Gastrocnemius medialis (tissue), 4 donors: ENCODE results near the gene RIC8B. TPM values are rescaled to one million over a fixed set of nuclear protein-coding genes. Genes with fewer than 3 reads are reported as not detected.

Source experiments
- ATAC-seq, 2 donors: fragments of 150-250 bp; one replicate each; pipeline ENCODE4 v1.9.1; 2016
- DNase-seq, 2 donors: peaks; one replicate each; pipeline ENCODE4 v3.0.0-alpha.2; 2019
- H3K27ac ChIP-seq, 4 donors: fragments of 200-600 bp; sonication (generic); 1 replicate in 1 of 4; 2 replicates in 3 of 4; pipeline ENCODE4 v1.5.1; 2016 to 2018; ENCODE audit warnings: mild to moderate bottlenecking in 2 of 4, moderate library complexity in 1 of 4
- H3K27me3 ChIP-seq, 3 donors: fragments of 200-600 bp; sonication (generic) in 2 of 3; 1 replicate in 1 of 3; 2 replicates in 2 of 3; pipeline versions ENCODE4 v1.5.1 to v1.6.0; 2016 to 2019; ENCODE audit warnings: mild to moderate bottlenecking in 1 of 3, moderate library complexity in 1 of 3
- H3K36me3 ChIP-seq, 2 donors: fragments of 200-600 bp; sonication (generic) in 1 of 2; one replicate each; pipeline ENCODE4 v1.5.1; 2017 to 2018
- H3K4me1 ChIP-seq, 2 donors: fragments of 200-600 bp; sonication (generic) in 1 of 2; one replicate each; pipeline ENCODE4 v1.5.1; 2016 to 2017; ENCODE audit warnings: mild to moderate bottlenecking in 2 of 2
- H3K4me3 ChIP-seq, 4 donors: fragments of 200-600 bp; sonication (generic) in 3 of 4; 1 replicate in 1 of 4; 2 replicates in 3 of 4; pipeline ENCODE4 v1.5.1; 2016 to 2019; ENCODE audit warnings: mild to moderate bottlenecking in 2 of 4
- H3K9me3 ChIP-seq, 3 donors: fragments of 200-600 bp; sonication (generic) in 2 of 3; 1 replicate in 1 of 3; 2 replicates in 2 of 3; pipeline ENCODE4 v1.5.1; 2016 to 2019
- CTCF ChIP-seq, 5 experiments: fragments of 450-650 bp in 3 of 5; fragments of 200-600 bp in 2 of 5; sonication (generic) in 2 of 5; IDR thresholded peaks in 4 of 5; conservative IDR thresholded peaks in 1 of 5; 1 replicate in 4 of 5; 2 replicates in 1 of 5; pipeline ENCODE4 v1.5.1; 2016 to 2019; ENCODE audit warnings: antibody characterized with exemption in 5 of 5, mild to moderate bottlenecking in 3 of 5, moderate library complexity in 3 of 5
- POLR2A ChIP-seq, 2 donors: fragments of 450-650 bp; IDR thresholded peaks; one replicate each; pipeline ENCODE4 v1.6.1; 2017; ENCODE audit warnings: antibody characterized with exemption in 2 of 2, mild to moderate bottlenecking in 2 of 2, moderate library complexity in 2 of 2
- in situ Hi-C, 4 donors: fragments of 200-750 bp; cut with MboI; loops; one replicate each; pipeline versions ENCODE4 v1.15.0 to v1.8.0; 2017; ENCODE audit warnings: low sequenced_read_pairs in 4 of 4
- intact Hi-C: fragments of 100-400 bp; cut with DNase I; formaldehyde crosslinking; loops from one replicate; pipeline ENCODE4 v1.15.1; 2023; ENCODE audit warnings: low total_unique reads
- total RNA-seq, 4 donors: library from RNA; depleted of rRNA; stranded (reverse); fragments of >200 nt; gene quantifications; one replicate each; pipeline versions ENCODE4 v1.1.0 to v1.2.3, GENCODE V29; 2016

The RIC8B gene
- total RNA-seq, 4 donors from 2014 or later: 6.1 to 16.0 (median 10.0) TPM

GRCh38 chr12:106767954-106768822 lies 6.3 kb upstream of the RIC8B start:
- ATAC-seq: no peak
- no peaks in the 10 kb centered on the region for H3K9me3 ChIP-seq

GRCh38 chr12:106769078-106769477 lies 5.4 kb upstream of the RIC8B start:
- Histone ChIP-seq H3K36me3 (no peaks in the 10 kb centered on the region), H3K9me3 (no peaks in the 10 kb centered on the region), H3K27ac (no peak overlapping the region), H3K4me1 (peaks cover 9 to 17% of the 10 kb centered on the region in 2 donors), H3K4me3 (no peak overlapping the region), H3K27me3 (no peaks in the 10 kb centered on the region)
- no peak for TF ChIP-seq POLR2A (IDR thresholded peaks at IDR 0.05)
- TF ChIP-seq CTCF (IDR thresholded peaks at IDR 0.05 in 4 of 5, conservative IDR thresholded peaks at IDR 0.05 in 1 of 5): no peak
- ATAC-seq (no peak), DNase-seq (no peak)
- in situ Hi-C loops (no loop called here), intact Hi-C loops (no loop called here)

More at GRCh38 chr12:106767954-106768822, 6.3 kb upstream of the RIC8B start:
- no peaks in the 10 kb centered on the region for H3K27me3 ChIP-seq
- no peaks in the 10 kb centered on the region for H3K36me3 ChIP-seq
- DNase-seq: no peak
- in situ Hi-C loops: no loop called here
- H3K4me1 ChIP-seq: peaks cover 9 to 17% of the 10 kb centered on the region in 2 donors
- TF ChIP-seq CTCF (IDR thresholded peaks at IDR 0.05 in 4 of 5, conservative IDR thresholded peaks at IDR 0.05 in 1 of 5): no peak
- TF ChIP-seq POLR2A (IDR thresholded peaks at IDR 0.05): no peak
- no peak overlapping the region for H3K4me3 ChIP-seq
- intact Hi-C loops: no loop called here
- H3K27ac ChIP-seq: no peak overlapping the region

GRCh38 chr12:106769546-106769945 lies 4.9 kb upstream of the RIC8B start:
- ATAC-seq: no peak
- TF ChIP-seq CTCF (IDR thresholded peaks at IDR 0.05 in 4 of 5, conservative IDR thresholded peaks at IDR 0.05 in 1 of 5) (no peak), POLR2A (IDR thresholded peaks at IDR 0.05) (no peak)
- H3K27ac ChIP-seq: no peak overlapping the region
- no peak overlapping the region for H3K4me3 ChIP-seq
- H3K4me1 ChIP-seq: peaks cover 9 to 17% of the 10 kb centered on the region in 2 donors
- in situ Hi-C loops (no loop called here), intact Hi-C loops (no loop called here)
- H3K36me3 ChIP-seq: no peaks in the 10 kb centered on the region
- H3K9me3 ChIP-seq: no peaks in the 10 kb centered on the region
- no peaks in the 10 kb centered on the region for H3K27me3 ChIP-seq
- DNase-seq: no peak

GRCh38 chr12:106771425-106771824 lies 3.1 kb upstream of the RIC8B start:
- intact Hi-C loops: loop anchor here (5.0 kb wide), 2 partner anchors 186 to 321 kb away; partner anchors contain the start of genes CRY1 and TMEM263
- H3K27ac ChIP-seq: no peak overlapping the region
- H3K9me3 ChIP-seq: no peaks in the 10 kb centered on the region
- H3K4me1 ChIP-seq: peaks cover 23 to 25% of the 10 kb centered on the region in 2 donors
- in situ Hi-C loops: no loop called here
- H3K4me3 ChIP-seq: no peak overlapping the region
- H3K27me3 ChIP-seq: no peaks in the 10 kb centered on the region
- TF ChIP-seq CTCF (IDR thresholded peaks at IDR 0.05 in 4 of 5, conservative IDR thresholded peaks at IDR 0.05 in 1 of 5) (no peak), POLR2A (IDR thresholded peaks at IDR 0.05) (no peak)
- ATAC-seq: no peak
- H3K36me3 ChIP-seq: no peaks in the 10 kb centered on the region
- no peak for DNase-seq
